ENCODE results near the gene GCSAML. TPM values are rescaled to one million over a fixed set of nuclear protein-coding genes. Genes with fewer than 3 reads are reported as not detected.

GCSAML gene
- polyA plus RNA-seq, 3 donors = 0.16 TPM; not detected in 2

DNA sequence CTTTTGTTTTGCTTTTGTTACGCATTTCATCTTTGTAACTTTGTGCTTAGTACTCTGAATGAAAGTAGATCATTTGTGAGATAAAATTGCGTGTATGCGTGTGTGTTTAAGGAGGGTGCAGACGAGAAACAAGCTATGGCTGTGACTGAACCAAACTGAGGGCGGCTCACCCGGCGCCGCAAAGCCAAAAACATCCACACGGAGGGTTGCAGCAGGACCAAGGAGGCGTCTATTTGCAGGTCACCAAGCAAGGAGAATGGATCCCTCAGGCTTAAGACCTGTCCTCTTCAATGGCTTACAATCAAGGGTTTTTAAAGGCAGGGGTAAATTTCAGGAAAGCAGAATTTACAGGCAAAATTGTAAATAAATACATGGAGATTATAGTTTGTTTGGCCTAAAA lies 12.8 kb downstream of the GCSAML start:
- no peak overlapping the region for H3K4me3 ChIP-seq (replicated peaks in 1 of 3; ENCODE audit: low read depth in 2 of 3, low read length in 3 of 3)
- H3K4me2 ChIP-seq (replicated peaks; ENCODE audit: extremely low read depth, low read length, poor library complexity, severe bottlenecking) = no peak overlapping the region
- no peaks in the 10 kb centered on the region for H3K79me2 ChIP-seq (ENCODE audit: insufficient read depth, low read length)
- no peak overlapping the region for H3K27ac ChIP-seq (ENCODE audit: low read depth in 1 of 2, low read length in 2 of 2)
- TF ChIP-seq, protein P1, sequence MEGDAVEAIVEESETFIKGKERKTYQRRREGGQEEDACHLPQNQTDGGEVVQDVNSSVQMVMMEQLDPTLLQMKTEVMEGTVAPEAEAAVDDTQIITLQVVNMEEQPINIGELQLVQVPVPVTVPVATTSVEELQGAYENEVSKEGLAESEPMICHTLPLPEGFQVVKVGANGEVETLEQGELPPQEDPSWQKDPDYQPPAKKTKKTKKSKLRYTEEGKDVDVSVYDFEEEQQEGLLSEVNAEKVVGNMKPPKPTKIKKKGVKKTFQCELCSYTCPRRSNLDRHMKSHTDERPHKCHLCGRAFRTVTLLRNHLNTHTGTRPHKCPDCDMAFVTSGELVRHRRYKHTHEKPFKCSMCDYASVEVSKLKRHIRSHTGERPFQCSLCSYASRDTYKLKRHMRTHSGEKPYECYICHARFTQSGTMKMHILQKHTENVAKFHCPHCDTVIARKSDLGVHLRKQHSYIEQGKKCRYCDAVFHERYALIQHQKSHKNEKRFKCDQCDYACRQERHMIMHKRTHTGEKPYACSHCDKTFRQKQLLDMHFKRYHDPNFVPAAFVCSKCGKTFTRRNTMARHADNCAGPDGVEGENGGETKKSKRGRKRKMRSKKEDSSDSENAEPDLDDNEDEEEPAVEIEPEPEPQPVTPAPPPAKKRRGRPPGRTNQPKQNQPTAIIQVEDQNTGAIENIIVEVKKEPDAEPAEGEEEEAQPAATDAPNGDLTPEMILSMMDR (IDR thresholded peaks at IDR 0.05) = no peak
- H3K4me3 Mint-ChIP-seq = no peak overlapping the region
- H3K9ac ChIP-seq (ENCODE audit: insufficient read depth, low read length, poor library complexity, severe bottlenecking) = no peak overlapping the region
- no peaks in the 10 kb centered on the region for H4K20me1 ChIP-seq (ENCODE audit: insufficient read depth, low read length)
- H3K27ac Mint-ChIP-seq = no peak overlapping the region
- no peaks in the 10 kb centered on the region for H3K36me3 ChIP-seq (replicated peaks in 1 of 2; ENCODE audit: control insufficient read depth in 1 of 2, insufficient read depth in 2 of 2, low read length in 2 of 2)
- no peak overlapping the region for H2AFZ ChIP-seq (ENCODE audit: insufficient read depth, low read depth, low read length, poor library complexity, severe bottlenecking)
- H3K27me3 Mint-ChIP-seq (ENCODE audit: low read depth in 3 of 3) = no peaks in the 10 kb centered on the region
- no peaks in the 10 kb centered on the region for H3K4me1 Mint-ChIP-seq
- H3K27me3 ChIP-seq (ENCODE audit: control insufficient read depth in 2 of 2, insufficient read depth in 2 of 2, low read length in 2 of 2) = no peaks in the 10 kb centered on the region
- no peaks in the 10 kb centered on the region for H3K36me3 Mint-ChIP-seq
- intact Hi-C loops (cut with micrococcal nuclease) = no loop called here
- H3K9me3 ChIP-seq (replicated peaks in 1 of 2; ENCODE audit: control insufficient read depth in 1 of 2, insufficient read depth in 1 of 2, low read length in 2 of 2) = no peaks in the 10 kb centered on the region
- no peaks in the 10 kb centered on the region for H3K4me1 ChIP-seq (ENCODE audit: control insufficient read depth in 1 of 2, insufficient read depth in 2 of 2, low read length in 2 of 2)
- peaks cover 0 to 2% (median 0%) of the 10 kb centered on the region in 7 donors for H3K9me3 Mint-ChIP-seq
- no peak for DNase-seq
- WGBS (ENCODE audit: insufficient coverage) = 78% methylated on average over 9 of the region's 10 CpGs

DNA sequence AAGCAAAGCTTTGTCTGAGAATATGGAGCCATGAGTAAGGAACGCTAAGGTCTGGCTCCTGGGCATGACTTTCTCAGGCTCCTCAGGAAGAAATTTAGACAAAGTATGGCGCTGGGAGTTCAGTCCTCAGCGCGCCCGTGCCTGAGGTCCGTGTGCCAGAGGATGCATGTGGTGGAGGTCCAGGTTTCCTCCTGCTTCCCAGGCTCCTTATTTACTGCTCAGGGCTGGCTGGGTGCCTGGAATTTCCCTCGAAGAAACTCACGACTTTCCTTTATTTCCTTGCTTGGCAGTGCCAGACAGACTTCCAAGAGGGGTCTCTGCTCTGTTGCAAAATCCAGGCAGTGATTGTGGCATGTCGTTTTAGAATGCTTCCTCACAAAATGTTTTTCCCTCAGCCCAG lies 13.3 kb downstream of the GCSAML start:
- Mint-ChIP-seq H3K36me3 (no peaks in the 10 kb centered on the region), H3K27me3 (ENCODE audit: low read depth in 3 of 3) (no peaks in the 10 kb centered on the region), H3K4me3 (no peak overlapping the region), H3K4me1 (no peaks in the 10 kb centered on the region), H3K9me3 (peaks cover 0 to 2% (median 0%) of the 10 kb centered on the region in 7 donors), H3K27ac (peak overlapping the region in 1 of 7 donors; percentile 31)
- TF ChIP-seq, protein P1 (IDR thresholded peaks at IDR 0.05) = no peak
- no peaks in the 10 kb centered on the region for H3K4me1 ChIP-seq (ENCODE audit: control insufficient read depth in 1 of 2, insufficient read depth in 2 of 2, low read length in 2 of 2)
- no peak overlapping the region for H2AFZ ChIP-seq (ENCODE audit: insufficient read depth, low read depth, low read length, poor library complexity, severe bottlenecking)
- no peak overlapping the region for H3K4me3 ChIP-seq (replicated peaks in 1 of 3; ENCODE audit: low read depth in 2 of 3, low read length in 3 of 3)
- H3K9me3 ChIP-seq (replicated peaks in 1 of 2; ENCODE audit: control insufficient read depth in 1 of 2, insufficient read depth in 1 of 2, low read length in 2 of 2) = no peaks in the 10 kb centered on the region
- 57% methylated on average over 9 of the region's 9 CpGs for WGBS (ENCODE audit: insufficient coverage)
- no peaks in the 10 kb centered on the region for H3K79me2 ChIP-seq (ENCODE audit: insufficient read depth, low read length)
- H3K9ac ChIP-seq (ENCODE audit: insufficient read depth, low read length, poor library complexity, severe bottlenecking) = no peak overlapping the region
- intact Hi-C loops (cut with micrococcal nuclease) = no loop called here
- DNase-seq = no peak
- no peak overlapping the region for H3K27ac ChIP-seq (ENCODE audit: low read depth in 1 of 2, low read length in 2 of 2)
- no peaks in the 10 kb centered on the region for H3K27me3 ChIP-seq (ENCODE audit: control insufficient read depth in 2 of 2, insufficient read depth in 2 of 2, low read length in 2 of 2)
- no peaks in the 10 kb centered on the region for H3K36me3 ChIP-seq (replicated peaks in 1 of 2; ENCODE audit: control insufficient read depth in 1 of 2, insufficient read depth in 2 of 2, low read length in 2 of 2)
- H3K4me2 ChIP-seq (replicated peaks; ENCODE audit: extremely low read depth, low read length, poor library complexity, severe bottlenecking) = no peak overlapping the region
- H4K20me1 ChIP-seq (ENCODE audit: insufficient read depth, low read length) = no peaks in the 10 kb centered on the region
